NCI-H2081 treated with DMSO at 0.1 percent for 48 hours (cell line): ENCODE data around the gene PIAS4.
"Not testable (repeated sequence)": the region's sequence is repeated elsewhere in the genome, so short reads cannot be mapped to it uniquely, and the experiment has no call there.

Experiments
- DNase-seq: peaks from one replicate; lab custom pipeline; 2025; lab: John Stamatoyannopoulos, UW

PIAS4 gene, protein sequence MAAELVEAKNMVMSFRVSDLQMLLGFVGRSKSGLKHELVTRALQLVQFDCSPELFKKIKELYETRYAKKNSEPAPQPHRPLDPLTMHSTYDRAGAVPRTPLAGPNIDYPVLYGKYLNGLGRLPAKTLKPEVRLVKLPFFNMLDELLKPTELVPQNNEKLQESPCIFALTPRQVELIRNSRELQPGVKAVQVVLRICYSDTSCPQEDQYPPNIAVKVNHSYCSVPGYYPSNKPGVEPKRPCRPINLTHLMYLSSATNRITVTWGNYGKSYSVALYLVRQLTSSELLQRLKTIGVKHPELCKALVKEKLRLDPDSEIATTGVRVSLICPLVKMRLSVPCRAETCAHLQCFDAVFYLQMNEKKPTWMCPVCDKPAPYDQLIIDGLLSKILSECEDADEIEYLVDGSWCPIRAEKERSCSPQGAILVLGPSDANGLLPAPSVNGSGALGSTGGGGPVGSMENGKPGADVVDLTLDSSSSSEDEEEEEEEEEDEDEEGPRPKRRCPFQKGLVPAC

DNA sequence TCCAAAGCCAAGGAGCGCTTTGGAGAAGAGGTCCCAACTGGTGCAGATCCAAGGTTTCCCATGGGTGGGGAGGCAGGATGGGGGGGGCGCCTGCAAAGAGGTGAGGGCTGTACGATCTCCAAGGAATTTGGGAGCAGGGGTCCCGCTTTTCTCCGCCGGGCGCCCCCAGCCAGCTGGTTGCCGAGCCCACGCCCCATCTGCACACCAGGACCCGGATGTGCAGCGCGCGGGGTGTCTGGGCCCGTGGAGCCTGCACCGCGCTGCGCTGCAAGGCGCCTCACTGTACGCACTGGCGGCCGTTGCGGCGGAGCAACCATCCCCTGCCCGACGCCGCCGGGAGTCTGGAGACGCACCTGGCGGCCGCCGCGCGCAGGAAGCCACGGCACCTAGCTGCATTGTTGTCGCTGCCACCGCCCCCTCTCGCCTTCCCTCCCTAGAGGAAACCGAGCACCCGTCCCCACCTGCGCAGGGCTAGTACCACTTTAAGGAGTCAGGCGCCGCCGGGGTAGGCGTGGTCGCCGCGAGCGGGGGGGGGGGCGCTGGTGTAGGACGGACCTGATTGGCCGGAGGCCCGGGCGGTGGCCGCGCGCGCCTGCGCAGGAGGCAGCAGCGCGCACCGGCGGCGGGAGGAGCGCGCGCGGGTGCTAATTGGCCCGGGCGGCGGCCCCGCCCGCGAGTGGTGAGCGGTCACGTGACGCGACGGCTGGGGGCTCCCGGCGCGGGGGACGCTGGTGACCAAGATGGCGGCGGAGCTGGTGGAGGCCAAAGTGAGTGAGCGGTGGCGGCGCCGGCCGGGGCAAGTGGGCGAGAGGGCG lies at the start of gene PIAS4:
Gene PIAS4, plus strand, starts transcription at position 716 of the 815 bp plus-strand sequence. Its CDS starts 25 bp downstream, at position 741.
- DNase-seq, result peak; percentile 73

- DNase-seq, result no peak
Measured at GRCh38 chr19:3958836-3959765, 48.4 kb upstream of the PIAS4 start.

DNA sequence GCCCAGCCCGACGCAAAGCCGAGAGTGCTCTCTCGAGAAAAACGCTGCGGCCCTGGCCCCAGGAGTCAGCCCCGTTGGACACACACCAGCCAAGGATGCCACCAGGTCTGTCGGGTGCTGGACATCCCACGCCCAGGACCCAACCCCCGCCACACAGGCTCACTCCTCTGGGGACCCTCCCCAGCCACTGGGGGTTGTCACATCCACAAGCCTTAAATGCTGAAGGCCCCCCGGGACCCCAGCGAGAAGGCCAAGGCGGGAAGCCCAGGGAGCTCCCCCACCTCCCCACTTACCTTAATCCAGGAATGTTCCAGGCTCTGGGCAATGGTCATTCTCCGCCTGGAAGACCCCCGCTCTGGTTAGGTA lies 47.8 kb upstream of the PIAS4 start:
- no peak for DNase-seq

- no peak for DNase-seq
Measured at GRCh38 chr19:3961007-3961406, 46.5 kb upstream of the PIAS4 start.

- DNase-seq, result no peak
Measured at GRCh38 chr19:3963458-3964255, 43.9 kb upstream of the PIAS4 start.

DNA sequence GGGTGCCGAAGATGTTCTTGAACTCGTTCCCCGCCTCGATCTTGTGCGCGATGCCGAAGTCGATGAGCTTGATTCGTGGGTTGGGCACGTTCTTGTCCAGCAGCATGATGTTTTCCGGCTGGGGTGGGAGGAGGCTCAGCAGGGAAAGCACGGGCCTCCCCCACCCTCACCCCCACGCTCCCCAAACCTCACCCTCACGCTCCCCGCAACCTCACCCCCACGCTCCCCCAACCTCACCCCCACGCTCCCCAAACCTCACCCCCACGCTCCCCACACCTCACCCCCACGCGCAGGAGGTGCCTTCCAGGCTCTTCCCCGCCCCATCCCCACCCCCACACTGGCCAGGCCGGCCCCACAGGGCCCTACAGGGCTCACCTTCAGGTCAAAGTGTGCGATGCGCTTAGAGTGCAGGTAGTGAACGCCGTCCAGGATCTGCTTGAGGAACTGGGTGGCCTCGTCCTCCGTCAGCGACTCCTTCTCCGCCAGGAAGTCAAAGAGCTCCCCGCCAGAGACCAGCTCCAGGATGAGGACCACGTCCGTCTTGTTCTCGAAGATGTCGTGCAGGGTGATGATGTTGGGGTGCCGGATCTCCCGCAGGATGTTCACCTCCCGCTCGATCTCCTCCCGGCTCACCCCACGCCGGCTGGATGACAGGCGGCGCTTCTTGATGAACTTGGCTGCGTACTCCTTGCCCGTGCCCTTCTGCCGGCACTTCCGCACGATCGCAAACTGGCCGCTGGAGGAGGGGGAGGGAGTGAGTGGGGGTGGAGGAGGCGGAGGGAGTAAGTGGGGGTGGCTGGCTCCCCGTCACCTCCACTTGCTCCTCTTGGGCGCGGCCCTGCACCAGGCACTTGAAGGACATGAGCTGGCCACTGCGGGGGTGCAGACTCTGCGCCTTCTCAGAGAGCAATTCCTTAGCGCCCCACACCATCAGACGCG lies 43.0 kb upstream of the PIAS4 start:
- no peak for DNase-seq

- DNase-seq, result peak; percentile 29
Measured at GRCh38 chr19:3966051-3967017, 41.2 kb upstream of the PIAS4 start.

DNA sequence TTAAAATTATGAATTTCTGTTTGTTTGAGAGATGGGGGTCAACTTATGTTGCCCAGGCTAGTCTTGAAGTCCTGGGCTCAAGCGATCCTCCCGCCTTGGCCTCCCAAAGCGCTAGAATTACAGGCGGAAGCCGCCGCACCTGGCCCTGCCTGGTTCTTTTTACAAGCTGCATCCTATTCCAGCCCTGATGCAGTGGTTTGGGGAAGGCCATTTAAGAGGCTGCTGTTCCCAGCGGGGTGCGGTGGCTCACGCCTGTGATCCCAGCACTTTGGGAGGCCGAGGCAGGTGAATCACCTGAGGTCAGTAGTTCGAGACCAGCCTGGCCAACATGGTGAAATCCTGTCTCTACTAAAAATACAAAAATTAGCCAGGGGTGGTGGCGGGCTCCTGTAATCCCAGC lies 39.6 kb upstream of the PIAS4 start:
- DNase-seq, result not testable (repeated sequence)

GRCh38 chr19:3968556-3969434 lies 38.7 kb upstream of the PIAS4 start:
- peak; percentile 22 for DNase-seq

- no peak for DNase-seq
Measured at GRCh38 chr19:3969435-3970312, 37.9 kb upstream of the PIAS4 start.

DNA sequence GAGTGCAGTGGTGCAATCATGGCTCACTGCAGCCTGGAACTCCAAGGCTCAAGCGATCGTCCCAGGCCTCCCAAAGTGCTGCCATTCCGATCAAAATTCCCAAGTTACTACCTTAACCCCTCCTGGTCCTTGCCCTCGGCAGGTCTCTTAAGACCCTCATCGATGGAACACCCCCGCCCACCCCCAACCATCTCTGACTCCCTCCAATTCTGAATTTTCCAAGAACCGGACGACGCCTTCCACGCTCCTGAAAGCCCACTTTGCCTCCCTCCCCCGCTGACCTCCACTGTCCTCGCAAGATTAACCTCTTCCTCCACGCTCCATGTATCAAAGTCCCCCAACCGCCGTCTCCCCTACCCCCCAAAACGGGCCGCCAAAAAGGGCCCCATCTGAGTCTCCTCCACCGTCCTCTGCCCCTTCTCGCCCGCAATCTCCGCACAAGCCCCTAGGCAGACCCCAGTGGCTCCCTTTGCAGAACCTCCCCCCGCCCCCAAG lies 37.2 kb upstream of the PIAS4 start:
- no peak for DNase-seq

DNA sequence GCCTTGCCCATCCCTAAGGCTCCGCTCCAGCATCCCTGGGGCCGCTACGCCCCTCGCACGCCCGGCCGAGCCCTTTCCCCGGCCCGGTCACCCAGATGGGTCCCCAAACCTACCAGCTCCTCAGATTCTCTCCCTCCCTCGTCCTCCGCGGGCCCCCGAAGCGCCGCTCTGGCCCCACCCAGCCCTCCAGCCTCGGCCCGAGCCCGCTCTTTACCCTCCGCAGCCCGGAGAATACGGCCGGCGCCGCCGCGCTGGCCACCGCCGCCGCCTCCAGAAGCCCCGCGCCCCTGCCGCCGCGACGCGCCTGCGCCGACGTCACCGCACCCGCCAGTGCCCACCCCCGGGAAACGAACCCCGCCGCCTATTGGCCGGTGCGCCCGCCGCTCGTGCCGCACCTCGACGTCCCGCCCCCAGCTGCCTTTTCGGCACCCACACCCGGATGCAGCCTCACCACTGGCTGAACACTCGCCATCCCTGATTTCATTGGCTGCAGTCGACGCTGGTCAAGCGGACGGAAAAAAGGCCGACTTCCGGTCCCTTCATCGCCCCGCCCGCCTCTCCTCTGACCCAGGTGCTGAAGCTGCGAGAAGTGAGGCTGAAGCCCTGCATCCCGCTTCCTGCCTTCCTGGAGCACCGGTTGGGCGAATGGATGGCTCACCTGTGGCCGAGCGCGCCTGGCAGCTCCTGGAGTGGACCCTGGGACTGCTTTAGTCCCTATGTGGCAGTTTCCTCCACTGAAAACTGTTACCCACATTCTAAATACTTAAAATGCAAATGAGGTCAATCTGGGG lies 36.5 kb upstream of the PIAS4 start, which contains the start of gene DAPK3:
Gene DAPK3, minus strand, starts transcription at position 292 of the 791 bp plus-strand sequence. CDS start 1,364 bp downstream, outside the sequence.
- DNase-seq, result peak; percentile 94

DNA sequence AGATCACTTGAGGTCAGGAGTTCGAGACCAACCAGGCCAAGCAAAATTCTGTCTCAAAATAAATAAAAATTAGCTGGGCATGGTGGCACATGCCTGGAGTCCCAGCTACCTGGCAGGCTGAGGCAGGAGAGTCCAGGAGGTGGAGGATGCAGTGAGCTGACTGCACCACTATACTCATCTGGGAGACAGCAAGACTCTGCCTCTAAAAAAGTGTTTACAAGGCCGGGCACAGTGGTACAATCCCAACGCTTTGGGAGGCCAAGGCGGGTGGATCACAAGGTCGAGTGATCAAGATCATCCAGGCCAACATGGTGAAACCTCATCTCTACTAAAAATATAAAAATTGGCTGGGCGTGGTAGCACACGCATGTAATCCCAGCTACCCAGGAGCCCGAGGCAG lies 32.4 kb upstream of the PIAS4 start:
- DNase-seq, result no peak

DNA sequence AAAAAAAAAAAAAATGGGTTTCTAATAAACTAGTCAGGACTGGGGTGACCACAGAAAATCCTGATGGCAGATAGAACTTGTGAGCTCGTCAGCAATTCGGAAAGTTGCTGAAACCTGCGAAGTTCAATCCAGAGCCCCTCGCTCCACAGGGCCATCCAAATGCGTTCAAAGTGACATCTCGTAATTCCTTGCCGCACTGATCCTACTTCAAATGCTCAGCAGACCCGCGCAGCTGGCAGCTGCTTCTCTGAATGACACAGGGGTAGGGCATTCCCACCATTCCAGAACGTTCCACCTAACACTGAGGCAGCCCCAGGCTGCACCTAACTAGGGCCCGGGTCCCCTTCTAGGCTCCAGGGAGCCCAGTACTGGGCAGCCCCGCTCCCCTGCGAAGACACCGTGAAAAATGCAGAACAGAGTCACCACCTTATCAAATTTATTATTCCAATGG lies 31.9 kb upstream of the PIAS4 start:
- DNase-seq, result no peak

GRCh38 chr19:3976495-3977241 lies 30.9 kb upstream of the PIAS4 start:
- no peak for DNase-seq
